Right lobe of liver (tissue), 6 donors: ENCODE measurements around the gene NF1. TPM values are rescaled to one million over a fixed set of nuclear protein-coding genes. Genes with fewer than 3 reads are reported as not detected.

Source experiments
- ATAC-seq, 4 donors: fragments of 200-7000 bp; cut with Tn5 transposase; one replicate each; pipeline ENCODE4 v1.9.1; 2020; ENCODE audit warnings: mild to moderate bottlenecking in 4 of 4, moderate library complexity in 4 of 4
- DNase-seq, 3 donors: peaks; one replicate each; pipeline ENCODE4 v3.0.0-alpha.2; 2020
- H3K27ac ChIP-seq, 3 donors: fragments of 200-600 bp; one replicate each; pipeline ENCODE4 v1.8.0; 2022
- H3K27me3 ChIP-seq, 2 donors: fragments of 200-600 bp; one replicate each; pipeline ENCODE4 v1.8.0; 2022
- H3K36me3 ChIP-seq, 4 donors: fragments of 200-600 bp; sonication (generic) in 1 of 4; one replicate each; pipeline versions ENCODE4 v1.5.1 to v1.8.0; 2017 to 2022; ENCODE audit warnings: control low read depth in 1 of 4
- H3K4me1 ChIP-seq, 4 donors: fragments of 200-600 bp; sonication (generic) in 1 of 4; one replicate each; pipeline versions ENCODE4 v1.5.1 to v1.8.0; 2017 to 2022; ENCODE audit warnings: control low read depth in 1 of 4
- H3K4me3 ChIP-seq, 3 donors: fragments of 200-600 bp; one replicate each; pipeline ENCODE4 v1.8.0; 2022
- H3K9me3 ChIP-seq, 4 donors: fragments of 200-600 bp; sonication (generic) in 1 of 4; one replicate each; pipeline versions ENCODE4 v1.5.1 to v1.8.0; 2017 to 2022; ENCODE audit warnings: control low read depth in 1 of 4
- CTCF ChIP-seq, 4 donors: fragments of 200-600 bp in 3 of 4; fragments of 450-650 bp in 1 of 4; IDR thresholded peaks; one replicate each; pipeline versions ENCODE4 v1.5.1 to v1.8.0; 2016 to 2022; ENCODE audit warnings: antibody characterized with exemption in 4 of 4, mild to moderate bottlenecking in 2 of 4
- POLR2A ChIP-seq: fragments of 450-650 bp; IDR thresholded peaks from one replicate; pipeline ENCODE4 v1.6.1; 2017; ENCODE audit warnings: antibody characterized with exemption, mild to moderate bottlenecking
- WGBS: methylation state at CpG from one replicate; pipeline ENCODE4 v1.1.6; 2018; ENCODE audit warnings: low coverage, low lambda C conversion rate; ENCODE audit not compliant: insufficient coverage; ENCODE audit errors: missing lambda C conversion rate; 5-methylcytosine and 5-hydroxymethylcytosine counted together
- intact Hi-C, 2 donors: fragments of 100-400 bp; cut with DNase I; formaldehyde crosslinking; loops; one replicate each; pipeline versions ENCODE4 v1.11.2 to v1.14.1; 2022
- total RNA-seq, 6 experiments: library from RNA; depleted of rRNA in 2 of 6; stranded (reverse); fragments of >200 nt in 2 of 6; fragmentation: NEBNext Ultra II Directional in 3 of 6; extraction: Animal tissue kit (Norgen Biotek cat#: 25700) in 3 of 6; gene quantifications; one replicate each; pipeline versions ENCODE4 v1.1.0 to v1.2.4, GENCODE V29; 2016 to 2023
- donor health status: DM: no; HTN: yes; CAD: no.
- donor health status: DM: no; HTN: no; CAD: no.
- donor health status: DM: no; HTN: no; CAD: no.
- donor health status: DM: no; HTN: yes; CAD: no.
- donor health status: DM: no; HTN: yes; CAD: no.

Gene NF1
- total RNA-seq, 6 experiments from 2014 or later = 26.6 to 35.3 (median 30.0) TPM

DNA sequence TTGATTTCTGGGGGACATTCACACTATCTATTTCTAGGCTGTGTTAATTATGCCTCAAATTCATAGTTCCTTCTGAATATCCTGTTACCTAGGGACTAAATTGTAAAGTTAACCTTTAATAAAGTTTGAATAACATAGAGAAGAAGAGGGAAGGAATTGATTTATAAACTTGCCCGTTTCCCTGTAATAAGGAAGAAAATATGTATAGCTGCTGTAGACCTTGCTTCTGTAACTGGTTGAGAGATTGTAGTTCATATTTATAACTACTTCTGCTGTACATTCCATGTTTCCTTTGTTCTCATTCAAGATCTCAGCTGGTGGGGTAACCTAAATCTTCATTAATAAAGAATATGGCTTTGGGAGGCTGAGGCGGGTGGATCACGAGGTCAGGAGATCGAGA is 19.2 kb downstream of the NF1 start:
- DNase-seq (no peak), ATAC-seq (no peak)
- no peak overlapping the region for H3K27ac ChIP-seq
- H3K27me3 ChIP-seq = no peaks in the 10 kb centered on the region
- H3K4me3 ChIP-seq = no peak overlapping the region
- intact Hi-C loops = no loop called here
- TF ChIP-seq CTCF (IDR thresholded peaks at IDR 0.05) = no peak
- no peak for TF ChIP-seq POLR2A
- H3K36me3 ChIP-seq = no peaks in the 10 kb centered on the region
- 95% methylated on average over 4 of the region's 4 CpGs for WGBS
- H3K9me3 ChIP-seq = no peaks in the 10 kb centered on the region
- no peaks in the 10 kb centered on the region for H3K4me1 ChIP-seq

DNA sequence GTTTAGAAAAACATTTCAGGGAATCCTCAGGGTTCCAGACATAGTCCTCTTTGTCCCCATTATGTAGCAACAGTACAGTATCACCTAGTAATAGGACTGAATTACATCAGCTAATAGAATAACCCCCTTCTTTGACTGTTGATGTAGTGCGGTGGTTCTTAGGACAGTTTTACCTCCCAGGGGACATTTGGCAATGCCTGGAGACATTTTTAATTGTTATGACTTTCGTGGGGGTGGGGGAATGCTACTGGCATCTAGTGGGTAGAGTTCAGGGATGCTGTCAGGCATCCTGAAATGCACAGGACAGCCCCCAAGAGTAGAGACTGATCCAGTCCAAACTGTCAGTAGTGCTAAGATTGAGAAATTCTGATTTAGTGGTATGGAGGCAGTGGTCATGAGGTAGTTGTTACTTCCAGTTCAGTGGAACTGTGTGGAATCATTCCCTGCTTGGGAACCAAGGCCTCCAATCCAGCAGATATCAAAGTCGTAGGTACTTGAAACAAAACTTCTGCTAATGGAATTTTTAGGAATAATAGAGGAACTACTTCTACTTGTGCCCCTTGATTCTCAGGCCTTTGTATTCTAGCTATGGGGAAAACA is 20.3 kb downstream of the NF1 start:
- H3K9me3 ChIP-seq = no peaks in the 10 kb centered on the region
- 92% methylated on average over 2 of the region's 3 CpGs for WGBS
- no peaks in the 10 kb centered on the region for H3K4me1 ChIP-seq
- no peaks in the 10 kb centered on the region for H3K27me3 ChIP-seq
- intact Hi-C loops = no loop called here
- TF ChIP-seq POLR2A = no peak
- no peak for TF ChIP-seq CTCF (IDR thresholded peaks at IDR 0.05)
- H3K27ac ChIP-seq = no peak overlapping the region
- no peak overlapping the region for H3K4me3 ChIP-seq
- ATAC-seq (no peak), DNase-seq (no peak)
- H3K36me3 ChIP-seq = no peaks in the 10 kb centered on the region

DNA sequence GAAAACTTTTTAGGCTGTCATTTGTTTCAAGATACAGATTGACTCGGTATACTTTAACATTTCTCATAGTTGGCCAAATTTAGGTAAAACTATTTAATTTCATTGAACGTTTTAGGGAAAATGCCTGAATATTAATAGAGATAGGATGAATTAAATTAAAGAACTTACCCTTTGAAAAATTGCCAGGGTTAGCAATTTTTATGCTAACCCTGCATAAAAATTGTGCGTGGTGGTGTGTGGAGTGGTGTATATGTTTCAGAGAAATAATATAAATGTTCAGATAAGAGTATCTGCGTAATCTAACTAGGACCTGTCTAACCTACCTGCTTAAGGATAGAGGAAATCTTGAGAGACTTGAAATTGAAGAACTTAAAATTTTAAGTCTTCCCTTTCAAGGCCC is 21.4 kb downstream of the NF1 start:
- TF ChIP-seq POLR2A (no peak), CTCF (IDR thresholded peaks at IDR 0.05) (no peak)
- no peak for DNase-seq
- Histone ChIP-seq H3K27me3 (no peaks in the 10 kb centered on the region), H3K36me3 (no peaks in the 10 kb centered on the region), H3K9me3 (no peaks in the 10 kb centered on the region), H3K27ac (no peak overlapping the region), H3K4me3 (no peak overlapping the region), H3K4me1 (no peaks in the 10 kb centered on the region)
- no peak for ATAC-seq
- intact Hi-C loops = no loop called here
- 85% methylated on average over 4 of the region's 4 CpGs for WGBS

DNA sequence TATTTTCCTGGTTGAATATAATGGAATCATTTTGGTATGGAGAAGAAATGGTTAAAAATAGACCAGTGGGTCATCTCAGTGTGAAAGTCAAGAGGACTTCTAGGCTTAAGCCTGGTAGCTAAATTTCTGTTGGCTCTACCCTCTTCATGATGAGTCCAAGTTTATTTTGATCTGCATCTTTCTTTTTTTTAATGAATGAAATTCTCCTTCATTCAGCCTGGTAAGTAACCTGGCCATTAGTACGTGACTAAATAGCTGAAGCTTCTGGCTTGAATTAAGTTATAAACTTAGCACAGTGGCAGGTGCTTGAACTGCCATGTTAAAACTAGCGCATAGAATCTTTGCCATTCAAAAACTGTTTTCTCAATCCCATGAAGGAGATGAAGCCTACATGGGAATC is 28.0 kb downstream of the NF1 start:
- 75% methylated on average over 2 of the region's 2 CpGs for WGBS
- intact Hi-C loops = no loop called here
- DNase-seq = no peak
- no peaks in the 10 kb centered on the region for H3K9me3 ChIP-seq
- no peak overlapping the region for H3K4me3 ChIP-seq
- no peak for ATAC-seq
- no peak overlapping the region for H3K27ac ChIP-seq
- no peak for TF ChIP-seq POLR2A
- TF ChIP-seq CTCF (IDR thresholded peaks at IDR 0.05) = no peak
- no peaks in the 10 kb centered on the region for H3K27me3 ChIP-seq
- H3K4me1 ChIP-seq = no peaks in the 10 kb centered on the region
- H3K36me3 ChIP-seq = no peaks in the 10 kb centered on the region

- intact Hi-C loops = no loop called here
- TF ChIP-seq CTCF (IDR thresholded peaks at IDR 0.05) (no peak), POLR2A (no peak)
- ATAC-seq (peak in 2 of 4 donors; percentile 50 to 55), DNase-seq (no peak)
- Histone ChIP-seq H3K9me3 (no peaks in the 10 kb centered on the region), H3K27ac (no peak overlapping the region), H3K4me1 (peaks cover 0 to 5% (median 0%) of the 10 kb centered on the region in 4 donors), H3K4me3 (no peak overlapping the region), H3K27me3 (no peaks in the 10 kb centered on the region), H3K36me3 (no peaks in the 10 kb centered on the region)
- WGBS = 42% methylated on average over 3 of the region's 3 CpGs
Observed at GRCh38 chr17:31126318-31126717, 31.5 kb downstream of the NF1 start.
